NT2/D1 (cell line): ENCODE measurements around the gene KIF16B.

Experiments
- DNase-seq: peaks from one replicate; pipeline ENCODE4 v3.0.0-alpha.2; 2011; ENCODE audit warnings: low read depth, low spot score
- H3K27me3 ChIP-seq: 2 replicates; pipeline ENCODE4 v1.6.0; 2011; ENCODE audit warnings: mild to moderate bottlenecking; ENCODE audit not compliant: insufficient read length, insufficient read depth
- H3K36me3 ChIP-seq: 2 replicates; pipeline ENCODE4 v1.6.1; 2011; ENCODE audit warnings: mild to moderate bottlenecking, low read length, mixed read lengths; ENCODE audit not compliant: insufficient read depth, insufficient read length
- H3K4me1 ChIP-seq: 2 replicates; pipeline ENCODE4 v1.5.1; 2011; ENCODE audit not compliant: insufficient read depth, insufficient read length
- H3K4me3 ChIP-seq: 2 replicates; pipeline ENCODE4 v1.5.1; 2011; ENCODE audit warnings: low read depth; ENCODE audit not compliant: insufficient read length
- H3K9ac ChIP-seq: 2 replicates; pipeline ENCODE4 v1.6.0; 2011; ENCODE audit warnings: low read depth; ENCODE audit not compliant: insufficient read length
- H3K9me3 ChIP-seq: 2 replicates; pipeline ENCODE4 v1.5.1; 2011; ENCODE audit warnings: mild to moderate bottlenecking, low read length; ENCODE audit not compliant: insufficient read depth
- SUZ12 ChIP-seq: IDR thresholded peaks from 2 replicates; pipeline ENCODE4 v1.6.1; 2011; ENCODE audit not compliant: insufficient read length, insufficient read depth; ENCODE audit errors: extremely low read depth
- YY1 ChIP-seq: IDR thresholded peaks from 2 replicates; pipeline ENCODE4 v1.6.1; 2011; ENCODE audit not compliant: insufficient read length, insufficient read depth
- ZNF274 ChIP-seq: IDR thresholded peaks from 2 replicates; pipeline ENCODE4 v1.6.1; 2011; ENCODE audit warnings: mild to moderate bottlenecking, low read depth, low read length

Gene KIF16B

DNA sequence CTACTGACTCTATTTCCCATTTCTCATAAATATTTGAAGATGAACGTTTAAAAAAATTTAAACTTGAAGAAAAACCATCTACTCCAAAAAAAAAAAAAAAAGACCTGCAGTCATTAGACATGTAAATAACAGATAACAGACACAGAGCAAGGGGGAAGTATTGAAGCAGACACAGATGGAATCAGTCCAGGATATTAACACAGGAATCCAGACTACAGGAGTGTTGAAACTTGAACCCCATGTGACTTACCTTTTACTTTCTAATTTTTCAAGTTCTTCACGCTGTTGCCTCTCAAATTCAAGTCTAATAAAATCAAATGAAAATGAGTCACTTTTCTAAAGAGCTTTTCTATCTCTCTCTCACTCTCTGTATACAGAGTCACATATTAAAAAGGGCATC is 191.8 kb downstream of the KIF16B start:
- Histone ChIP-seq H3K4me1 (no peaks in the 10 kb centered on the region), H3K9me3 (no peaks in the 10 kb centered on the region), H3K27me3 (no peaks in the 10 kb centered on the region), H3K36me3 (no peaks in the 10 kb centered on the region), H3K4me3 (no peak overlapping the region), H3K9ac (no peak overlapping the region)
- TF ChIP-seq YY1 (no peak), SUZ12 (no peak), ZNF274 (no peak)
- DNase-seq = no peak

DNA sequence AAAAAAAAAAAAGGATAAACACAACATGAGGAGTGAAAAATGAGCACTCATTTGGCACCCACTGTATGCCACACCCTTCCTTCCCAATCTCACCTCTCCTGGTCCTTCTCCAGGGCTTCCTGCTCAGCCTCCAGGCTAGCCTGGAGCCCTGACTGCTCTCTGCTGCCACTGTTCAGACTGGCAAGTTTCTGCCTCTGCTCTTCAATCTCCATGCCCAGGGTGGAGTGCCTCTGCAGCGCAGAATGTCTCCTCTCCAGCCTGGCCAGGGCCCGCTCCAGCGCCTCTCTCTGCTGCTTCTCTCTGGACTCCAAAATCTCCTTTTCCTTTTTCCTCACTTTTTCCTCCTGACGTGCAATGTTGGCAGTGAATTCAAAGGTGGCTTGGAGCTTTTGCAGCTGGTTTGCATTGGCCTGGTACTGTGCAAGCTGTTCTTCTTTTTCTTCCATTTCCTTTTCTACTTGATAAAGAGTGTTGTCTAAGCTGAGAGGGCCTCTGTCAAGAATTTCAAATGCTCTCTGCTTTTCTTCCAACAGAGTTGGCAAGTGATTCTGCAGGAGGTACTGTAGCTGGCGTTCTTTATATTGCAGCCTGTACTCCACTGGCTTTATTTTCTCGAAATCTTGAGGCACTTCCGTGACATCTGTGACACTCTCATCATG is 194.4 kb downstream of the KIF16B start:
- peaks cover 3% of the 10 kb centered on the region for H3K36me3 ChIP-seq
- no peak overlapping the region for H3K4me3 ChIP-seq
- H3K9ac ChIP-seq = no peak overlapping the region
- DNase-seq = no peak
- H3K27me3 ChIP-seq = no peaks in the 10 kb centered on the region
- TF ChIP-seq SUZ12 (no peak), YY1 (no peak), ZNF274 (no peak)
- H3K4me1 ChIP-seq = no peaks in the 10 kb centered on the region
- H3K9me3 ChIP-seq = no peaks in the 10 kb centered on the region

DNA sequence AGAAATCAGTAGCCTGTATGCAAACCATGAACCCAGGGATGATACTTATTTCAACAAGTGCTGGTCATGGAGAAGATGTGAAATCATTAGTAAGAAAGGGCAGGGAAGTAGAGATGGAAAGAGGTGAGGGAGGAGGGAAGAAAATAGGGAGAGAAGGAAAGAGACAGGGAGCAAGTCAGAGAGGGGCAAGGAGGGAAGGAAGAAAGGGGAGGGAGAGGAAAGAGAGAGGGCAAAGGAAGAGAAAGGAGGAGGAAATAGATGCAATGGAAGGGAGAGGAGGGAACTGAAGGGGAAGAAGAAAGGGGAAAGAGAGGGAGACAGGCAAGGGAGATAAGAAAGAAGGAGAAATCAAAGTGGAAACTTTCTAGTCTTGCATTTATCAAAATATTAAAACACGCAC is 195.1 kb downstream of the KIF16B start:
- DNase-seq = no peak
- Histone ChIP-seq H3K36me3 (peaks cover 3% of the 10 kb centered on the region), H3K4me3 (no peak overlapping the region), H3K4me1 (no peaks in the 10 kb centered on the region), H3K9ac (no peak overlapping the region), H3K9me3 (no peaks in the 10 kb centered on the region), H3K27me3 (no peaks in the 10 kb centered on the region)
- no peak for TF ChIP-seq SUZ12
- no peak for TF ChIP-seq YY1
- TF ChIP-seq ZNF274 = no peak

DNA sequence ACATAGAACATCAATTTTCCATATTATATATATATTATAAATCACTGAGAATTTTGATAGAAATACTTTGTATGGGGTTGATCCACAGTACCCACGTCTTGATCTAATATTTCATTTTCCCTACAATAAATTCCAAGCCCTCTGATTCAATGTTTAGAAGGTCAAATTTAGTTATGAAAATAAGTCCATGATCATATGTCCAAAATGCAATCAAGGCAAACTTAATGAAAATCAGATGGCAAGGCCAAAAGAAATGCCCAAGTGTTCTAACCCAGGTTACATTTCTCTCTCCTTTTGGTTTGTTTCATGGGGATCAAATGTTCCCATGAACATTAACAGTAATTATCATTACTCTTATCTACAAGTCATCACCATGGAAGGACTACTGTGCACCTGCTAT is 203.8 kb downstream of the KIF16B start:
- no peaks in the 10 kb centered on the region for H3K4me1 ChIP-seq
- no peak for DNase-seq
- H3K9me3 ChIP-seq = no peaks in the 10 kb centered on the region
- TF ChIP-seq SUZ12 (no peak), ZNF274 (no peak), YY1 (no peak)
- no peaks in the 10 kb centered on the region for H3K27me3 ChIP-seq
- no peak overlapping the region for H3K4me3 ChIP-seq
- H3K9ac ChIP-seq = no peak overlapping the region
- H3K36me3 ChIP-seq = peaks cover 6% of the 10 kb centered on the region

DNA sequence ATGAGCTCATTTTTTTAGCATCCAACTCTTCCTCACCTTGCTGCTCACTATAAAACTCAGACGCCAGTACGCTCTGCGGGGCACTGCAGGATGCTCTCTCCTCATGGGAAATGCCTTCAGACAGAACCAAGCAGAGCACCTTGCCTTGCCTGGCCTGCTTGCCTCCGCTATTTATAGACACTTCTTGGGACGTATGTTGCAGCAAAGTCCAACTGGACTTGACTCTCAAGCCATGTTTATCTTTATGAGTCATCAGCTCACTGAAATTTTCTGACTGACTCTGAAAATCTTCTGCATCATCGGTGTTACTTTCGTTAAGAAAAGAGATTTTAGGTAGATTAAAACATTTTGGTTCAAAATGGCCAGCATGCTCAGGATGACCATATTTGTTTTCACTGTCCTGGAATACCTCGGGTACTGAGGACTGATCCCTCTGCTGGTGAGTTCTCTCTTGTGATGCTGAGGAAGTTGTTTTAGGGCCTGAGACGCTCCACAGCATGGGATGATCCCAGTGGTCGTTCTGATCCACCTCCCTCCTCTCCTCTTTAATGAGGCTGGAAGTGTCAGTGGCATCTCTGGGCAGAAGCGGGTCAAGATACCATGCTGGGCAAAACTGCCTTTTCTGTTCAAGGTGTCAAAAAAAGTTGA is 204.5 kb downstream of the KIF16B start:
- Histone ChIP-seq H3K4me1 (no peaks in the 10 kb centered on the region), H3K36me3 (peaks cover 3% of the 10 kb centered on the region), H3K9ac (no peak overlapping the region), H3K9me3 (no peaks in the 10 kb centered on the region), H3K4me3 (no peak overlapping the region), H3K27me3 (no peaks in the 10 kb centered on the region)
- TF ChIP-seq YY1 (no peak), SUZ12 (no peak), ZNF274 (no peak)
- peak; percentile 2 for DNase-seq

DNA sequence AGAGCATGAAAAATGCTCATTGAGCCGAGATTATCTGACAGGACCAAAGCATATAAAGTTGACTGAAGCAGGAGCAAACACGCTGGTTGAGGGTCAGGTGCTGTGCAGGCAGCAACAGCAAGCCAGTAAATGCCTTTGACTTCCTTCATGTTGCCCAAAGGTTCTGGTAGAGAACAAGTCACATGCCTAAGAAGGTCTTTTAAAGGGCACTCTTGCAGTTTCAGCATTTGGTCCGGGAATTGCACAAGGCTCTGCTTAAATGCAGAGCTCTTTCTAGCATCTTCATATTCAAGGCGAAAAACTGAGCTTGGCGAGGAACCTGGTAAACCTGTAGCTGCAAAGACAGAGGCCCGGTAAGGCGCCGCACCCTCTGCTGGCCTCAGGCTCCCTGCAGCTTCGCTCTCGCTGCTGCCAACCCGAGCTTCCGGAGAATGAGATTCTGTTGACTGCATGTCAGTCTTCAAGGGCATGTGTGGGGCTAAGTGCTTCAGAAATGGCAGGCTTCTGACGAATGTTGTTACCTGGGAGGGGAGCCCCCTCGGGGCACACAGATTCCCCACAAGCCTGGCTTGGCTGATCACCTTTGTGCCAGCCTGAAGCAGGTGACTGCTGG is 205.2 kb downstream of the KIF16B start:
- TF ChIP-seq YY1 = no peak
- TF ChIP-seq ZNF274 = no peak
- TF ChIP-seq SUZ12 = no peak

DNA sequence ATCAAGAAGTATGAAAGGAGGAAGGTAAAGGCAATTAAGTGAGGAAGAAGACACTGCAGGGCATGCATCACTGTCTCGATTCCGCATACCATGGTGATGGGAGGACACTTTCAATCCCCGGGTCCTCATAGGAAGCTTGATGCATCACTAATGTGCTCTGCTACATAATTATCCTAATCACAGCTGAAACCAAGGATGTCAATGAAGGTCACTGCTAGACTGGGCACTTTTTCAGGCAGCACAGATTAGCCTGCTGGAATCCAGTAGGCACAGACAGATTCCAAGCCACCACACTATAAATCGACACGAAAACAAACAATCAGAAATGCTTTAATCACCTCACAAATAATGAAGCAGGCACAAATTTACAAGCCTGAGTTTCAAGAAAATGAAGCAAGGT is 206.7 kb downstream of the KIF16B start:
- no peak for TF ChIP-seq YY1
- no peak for TF ChIP-seq SUZ12
- no peak for TF ChIP-seq ZNF274
- DNase-seq = no peak
- no peak overlapping the region for H3K9ac ChIP-seq

More for the DNA sequence above, 205.2 kb downstream of the KIF16B start:
- DNase-seq = no peak
- Histone ChIP-seq H3K27me3 (no peaks in the 10 kb centered on the region), H3K9me3 (no peaks in the 10 kb centered on the region), H3K9ac (no peak overlapping the region), H3K4me1 (no peaks in the 10 kb centered on the region), H3K4me3 (no peak overlapping the region), H3K36me3 (peaks cover 3% of the 10 kb centered on the region)

More for the DNA sequence above, 206.7 kb downstream of the KIF16B start:
- no peaks in the 10 kb centered on the region for H3K27me3 ChIP-seq
- no peaks in the 10 kb centered on the region for H3K4me1 ChIP-seq
- H3K36me3 ChIP-seq = peaks cover 3% of the 10 kb centered on the region
- H3K4me3 ChIP-seq = no peak overlapping the region
- H3K9me3 ChIP-seq = no peaks in the 10 kb centered on the region
